H1 (cell line): ENCODE data around the gene TMEM38A. TPM values are rescaled to one million over a fixed set of nuclear protein-coding genes. Genes with fewer than 3 reads are reported as not detected.

Experiments
- CEBPB ChIP-seq: IDR thresholded peaks from 2 replicates; pipeline ENCODE4 v1.6.1; 2012; ENCODE audit warnings: low read depth, low read length
- RBBP5 ChIP-seq: IDR thresholded peaks from 2 replicates; pipeline ENCODE4 v1.7.1; 2012; ENCODE audit warnings: low read depth, mild to moderate bottlenecking, inconsistent platforms, low read length, moderate library complexity, borderline replicate concordance
- polyA plus RNA-seq, 7 experiments: library from polyadenylated mRNA; depleted of rRNA in 3 of 7; stranded (reverse) in 5 of 7; unstranded in 2 of 7; fragments of >200 nt in 5 of 7; fragments of 200-250 nt in 2 of 7; gene quantifications; 1 replicate in 5 of 7; 2 replicates in 1 of 7; 4 replicates in 1 of 7; pipeline versions ENCODE4 v1.2.1 to v1.2.3, GENCODE V29; 2011 to 2013; ENCODE audit warnings: missing spikeins in 2 of 7, mixed read lengths in 2 of 7
- total RNA-seq: library from RNA; stranded (reverse); fragmentation: NEBNext Ultra II Directional; extraction: Animal tissue kit (Norgen Biotek cat#: 25700); gene quantifications from 2 replicates; pipeline ENCODE4 v1.2.1, GENCODE V29; 2021
- TF ChIP-seq, protein P1 (sequence below): IDR thresholded peaks from 2 replicates; pipeline ENCODE4 v1.6.1; 2012; ENCODE audit warnings: low read length, inconsistent platforms

The TMEM38A gene
- total and polyA plus RNA-seq, 2 of the 8 experiments (the other 6 are each of a cell fraction or from before 2014, with no cell fraction given) = 8.9 to 9.2 TPM

- TF ChIP-seq, protein P1, sequence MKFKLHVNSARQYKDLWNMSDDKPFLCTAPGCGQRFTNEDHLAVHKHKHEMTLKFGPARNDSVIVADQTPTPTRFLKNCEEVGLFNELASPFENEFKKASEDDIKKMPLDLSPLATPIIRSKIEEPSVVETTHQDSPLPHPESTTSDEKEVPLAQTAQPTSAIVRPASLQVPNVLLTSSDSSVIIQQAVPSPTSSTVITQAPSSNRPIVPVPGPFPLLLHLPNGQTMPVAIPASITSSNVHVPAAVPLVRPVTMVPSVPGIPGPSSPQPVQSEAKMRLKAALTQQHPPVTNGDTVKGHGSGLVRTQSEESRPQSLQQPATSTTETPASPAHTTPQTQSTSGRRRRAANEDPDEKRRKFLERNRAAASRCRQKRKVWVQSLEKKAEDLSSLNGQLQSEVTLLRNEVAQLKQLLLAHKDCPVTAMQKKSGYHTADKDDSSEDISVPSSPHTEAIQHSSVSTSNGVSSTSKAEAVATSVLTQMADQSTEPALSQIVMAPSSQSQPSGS = no peak
- TF ChIP-seq CEBPB (no peak), RBBP5 (no peak)
Measured at GRCh38 chr19:16631465-16631864, 29.5 kb upstream of the TMEM38A start (continued).
